Right ventricle myocardium inferior (tissue), 1 donor: Measurements from ENCODE around the gene EPDR1. TPM values are rescaled to one million over a fixed set of nuclear protein-coding genes. Genes with fewer than 3 reads are reported as not detected.
A peak's percentile ranks its signal among the peaks of the same experiment; 100 is the strongest.
"Not testable (repeated sequence)": the region's sequence is repeated elsewhere in the genome, so short reads cannot be mapped to it uniquely, and the experiment has no call there.

Source experiments
- ATAC-seq: fragments of 200-7000 bp; cut with Tn5 transposase; one replicate; pipeline ENCODE4 v1.9.1; 2020; ENCODE audit warnings: mild to moderate bottlenecking, moderate library complexity
- DNase-seq: peaks from one replicate; pipeline ENCODE4 v3.0.0; 2021; ENCODE audit errors: missing footprints
- intact Hi-C: fragments of 100-400 bp; cut with DNase I; formaldehyde crosslinking; loops from one replicate; pipeline ENCODE4 v1.11.0; 2022
- total RNA-seq: library from RNA; stranded (reverse); fragmentation: NEBNext Ultra II Directional; extraction: Animal tissue kit (Norgen Biotek cat#: 25700); gene quantifications from one replicate; pipeline ENCODE4 v1.2.1, GENCODE V29; 2021
- donor health status: DM: no; HTN: yes; CAD: no; lungs with severe emphysema.

The EPDR1 gene
- total RNA-seq, 1 donor from 2014 or later: 55.1 TPM

DNA sequence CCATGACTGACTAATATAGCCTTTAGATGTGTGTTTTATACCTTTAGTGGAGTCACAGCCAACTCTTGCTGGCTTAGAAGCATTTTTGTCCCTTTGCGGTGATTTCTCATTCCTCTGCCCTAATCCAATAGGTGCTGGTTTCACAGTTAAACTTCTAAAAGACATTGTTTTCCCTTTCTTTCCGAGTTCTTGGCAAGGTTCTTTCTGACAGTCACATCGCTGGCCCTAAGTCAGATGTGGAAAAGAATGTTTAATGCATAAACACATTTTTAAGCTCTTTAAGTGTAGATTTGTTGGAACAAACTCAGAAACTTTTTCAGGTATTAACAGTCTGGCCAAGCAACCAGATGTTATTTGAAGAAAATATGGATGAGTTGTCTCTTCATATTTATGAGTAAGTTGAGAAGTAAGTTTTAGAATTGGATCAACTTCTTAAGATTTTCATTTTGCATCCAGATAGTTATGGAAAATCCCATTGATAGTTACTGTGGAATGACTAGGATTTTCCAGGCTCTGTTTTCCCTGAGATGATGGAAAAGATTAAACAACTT is 4.1 kb downstream of the EPDR1 start:
- no peak for ATAC-seq
- intact Hi-C loops: no loop called here
- no peak for DNase-seq

DNA sequence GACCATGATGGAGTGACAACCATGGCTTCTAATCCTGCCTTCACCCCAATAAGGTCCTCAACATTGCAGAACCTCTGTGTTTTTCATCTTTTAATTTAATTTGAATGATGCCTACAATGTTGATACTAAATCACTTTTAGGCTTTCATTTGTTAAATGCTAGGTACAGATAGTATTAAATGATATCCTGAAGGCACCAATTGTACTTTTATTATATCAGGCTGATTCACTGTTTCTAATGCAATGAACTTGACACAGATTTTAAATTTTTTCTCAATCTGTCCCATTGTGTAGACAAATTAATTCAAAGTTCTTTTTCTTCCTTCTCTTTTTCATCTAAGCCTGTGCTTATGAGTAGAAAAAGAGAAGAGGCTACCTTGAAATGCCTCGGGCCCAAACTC is 5.2 kb downstream of the EPDR1 start:
- DNase-seq: no peak
- no peak for ATAC-seq
- intact Hi-C loops: no loop called here

DNA sequence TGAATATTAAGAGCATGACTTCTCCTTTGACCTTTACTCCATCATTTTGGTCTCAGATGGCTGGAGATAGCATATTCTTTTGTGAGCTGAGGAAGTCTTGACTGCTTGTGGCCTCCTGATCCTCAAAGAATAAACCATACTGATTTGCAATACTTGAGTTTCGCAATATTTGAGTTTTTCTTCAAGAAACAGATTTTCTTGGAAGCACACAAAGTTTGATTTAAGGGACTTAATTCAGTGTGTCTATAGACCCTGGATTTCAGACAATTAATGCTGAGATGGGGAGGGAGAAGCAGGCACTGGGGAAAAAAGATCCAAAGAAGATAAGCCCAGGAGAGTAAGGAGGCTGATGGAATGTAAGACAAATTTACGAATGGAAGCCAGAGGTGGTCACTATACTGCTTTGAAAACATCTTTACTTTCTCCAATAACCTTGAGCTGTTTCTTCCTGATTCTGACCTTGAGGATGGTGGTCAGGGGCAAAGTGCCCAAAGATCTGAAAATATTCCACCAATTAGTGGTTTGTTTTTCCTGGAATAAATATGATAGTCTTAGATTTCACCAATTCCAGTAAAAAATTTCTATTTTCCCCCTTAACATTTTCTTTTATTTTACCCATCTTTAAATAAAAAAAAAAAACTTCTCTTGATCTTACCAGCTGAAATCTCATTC is 7.5 kb downstream of the EPDR1 start:
- no peak for DNase-seq
- ATAC-seq: no peak
- intact Hi-C loops: no loop called here

DNA sequence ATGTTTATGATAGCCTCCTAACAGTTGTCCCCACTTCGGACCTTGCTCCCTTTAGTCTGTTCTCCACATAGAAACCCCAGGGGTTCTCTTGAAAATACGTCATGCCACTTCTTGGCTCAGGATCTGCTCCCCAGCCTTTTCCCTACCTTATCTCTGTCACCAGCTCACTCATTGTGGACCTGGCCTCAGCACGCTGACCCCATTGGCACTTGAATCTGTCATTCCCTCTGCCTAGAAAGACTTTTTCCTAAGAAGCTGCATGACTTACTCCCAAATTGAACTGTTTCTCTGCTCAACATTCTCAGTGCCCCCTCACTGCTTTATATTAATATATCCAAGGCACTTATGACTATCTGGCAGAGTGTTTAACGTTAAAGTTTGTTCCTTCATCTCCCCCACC is 8.4 kb downstream of the EPDR1 start:
- no peak for DNase-seq
- intact Hi-C loops: no loop called here
- ATAC-seq: no peak

DNA sequence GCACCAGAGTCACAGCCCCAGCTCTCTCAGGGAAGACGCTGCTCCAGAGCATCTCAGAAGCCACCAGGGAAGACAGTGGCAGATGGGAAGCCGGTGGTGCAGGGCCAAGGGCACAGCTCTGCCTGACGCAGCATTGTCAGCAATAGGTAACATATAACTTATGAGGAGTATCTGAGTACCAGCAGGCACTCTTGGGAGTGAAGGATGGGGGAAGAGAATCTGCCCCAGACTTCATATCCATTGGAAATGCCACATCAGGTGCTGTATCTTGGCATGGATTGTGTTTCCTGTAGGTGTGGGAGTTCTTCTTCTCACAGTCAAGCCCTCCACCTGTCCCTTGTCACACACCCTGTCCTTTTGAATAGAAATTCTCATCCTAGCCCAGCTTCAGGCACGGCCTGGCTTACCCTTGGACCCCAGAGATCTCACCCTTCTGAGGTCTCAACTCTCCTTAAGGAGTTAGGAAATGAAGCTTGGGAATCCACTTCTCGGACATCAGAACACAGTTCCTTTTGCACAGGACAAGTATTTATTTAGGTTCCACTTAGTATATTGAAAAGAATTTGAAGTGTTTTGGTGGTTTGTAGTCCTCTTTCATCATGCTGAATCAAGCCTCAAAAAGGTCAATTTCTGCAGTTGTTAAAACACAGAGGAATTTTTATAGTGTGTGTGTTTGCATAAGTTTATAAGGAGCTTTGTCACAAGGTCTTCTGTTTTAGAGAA is 9.9 kb downstream of the EPDR1 start:
- no peak for ATAC-seq
- intact Hi-C loops: no loop called here

DNA sequence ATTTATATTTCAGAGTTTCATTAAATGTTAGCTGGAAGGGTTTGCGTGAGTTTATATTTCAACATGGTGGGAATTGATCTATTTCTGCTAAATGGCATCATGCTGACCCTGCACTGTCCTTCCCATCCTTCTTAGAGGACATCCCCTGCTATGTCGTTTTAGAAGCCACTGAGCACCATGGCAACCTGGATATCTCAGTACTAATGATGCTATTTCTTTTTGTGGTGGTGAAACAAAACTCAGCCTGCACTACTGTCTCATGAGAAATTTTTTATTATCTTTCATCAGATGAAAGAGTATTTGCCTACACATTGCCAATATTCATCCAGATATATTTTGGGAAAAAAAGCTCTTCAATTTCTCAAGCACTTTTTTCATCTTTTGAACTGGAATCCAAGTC is 12.1 kb downstream of the EPDR1 start:
- intact Hi-C loops: no loop called here
- DNase-seq (no peak), ATAC-seq (no peak)

More for the DNA sequence above, 9.9 kb downstream of the EPDR1 start:
- DNase-seq: no peak

DNA sequence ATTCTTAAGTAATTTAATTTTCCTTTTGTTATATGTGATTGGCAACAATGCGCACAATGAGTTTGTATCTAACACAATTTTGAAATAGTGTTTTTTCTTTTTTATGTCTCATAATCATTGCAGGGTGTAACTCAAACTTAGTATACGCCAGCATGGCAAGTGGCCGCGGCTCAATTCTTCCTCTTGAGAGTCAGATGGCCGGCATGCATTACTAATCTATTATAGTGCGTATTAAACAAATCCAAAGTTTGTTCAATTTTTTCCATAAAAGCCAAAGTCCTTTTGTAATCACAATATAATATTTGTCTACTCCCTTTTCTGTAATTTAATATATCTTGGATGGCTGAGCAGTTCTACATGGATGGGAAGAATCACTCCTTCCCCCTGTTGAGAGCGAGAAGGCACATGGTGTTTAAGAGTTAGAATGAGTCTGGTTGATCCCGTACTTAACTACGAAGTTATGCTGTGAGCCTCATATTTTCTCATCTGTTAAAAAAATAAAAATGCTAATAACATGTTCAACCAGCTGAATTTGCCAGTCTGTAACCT is 12.7 kb downstream of the EPDR1 start:
- DNase-seq: no peak
- intact Hi-C loops: no loop called here
- ATAC-seq: no peak

DNA sequence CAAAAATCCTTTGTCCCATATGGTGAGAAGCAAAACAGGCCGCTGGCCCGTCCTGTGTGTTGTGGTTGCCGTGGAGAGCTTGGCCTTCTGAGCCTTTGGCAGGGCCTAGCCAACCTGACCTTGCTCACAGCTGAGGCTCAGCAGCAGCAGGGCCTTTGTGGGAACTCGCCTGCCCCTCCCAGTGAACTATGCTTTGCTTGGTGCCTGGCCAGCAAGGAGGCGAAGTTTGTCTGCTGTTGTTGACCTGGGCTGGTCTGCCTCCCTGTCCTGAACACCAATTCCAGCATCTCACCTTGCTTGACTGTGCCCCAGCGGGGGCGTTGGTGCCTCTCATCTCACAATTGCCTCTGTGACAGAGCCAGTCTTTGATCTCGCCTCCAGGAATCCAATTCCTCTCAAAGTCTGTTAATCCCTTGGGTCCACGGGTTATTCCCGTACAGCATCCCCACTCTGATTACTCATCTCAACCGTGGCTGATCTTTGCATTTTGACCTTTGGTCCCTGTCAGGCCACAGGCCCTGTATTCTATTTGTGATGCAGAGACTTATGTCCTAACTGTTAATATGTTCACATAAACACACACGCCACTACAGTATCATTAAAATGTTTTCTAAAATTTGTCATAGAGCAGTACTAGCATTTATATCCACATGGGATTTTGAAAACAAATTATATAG is 22.6 kb downstream of the EPDR1 start:
- ATAC-seq: peak; percentile 96
- intact Hi-C loops: loop anchor here (1.0 kb wide), 1 partner anchor 22 kb away; no protein-coding TSS in a partner anchor

DNA sequence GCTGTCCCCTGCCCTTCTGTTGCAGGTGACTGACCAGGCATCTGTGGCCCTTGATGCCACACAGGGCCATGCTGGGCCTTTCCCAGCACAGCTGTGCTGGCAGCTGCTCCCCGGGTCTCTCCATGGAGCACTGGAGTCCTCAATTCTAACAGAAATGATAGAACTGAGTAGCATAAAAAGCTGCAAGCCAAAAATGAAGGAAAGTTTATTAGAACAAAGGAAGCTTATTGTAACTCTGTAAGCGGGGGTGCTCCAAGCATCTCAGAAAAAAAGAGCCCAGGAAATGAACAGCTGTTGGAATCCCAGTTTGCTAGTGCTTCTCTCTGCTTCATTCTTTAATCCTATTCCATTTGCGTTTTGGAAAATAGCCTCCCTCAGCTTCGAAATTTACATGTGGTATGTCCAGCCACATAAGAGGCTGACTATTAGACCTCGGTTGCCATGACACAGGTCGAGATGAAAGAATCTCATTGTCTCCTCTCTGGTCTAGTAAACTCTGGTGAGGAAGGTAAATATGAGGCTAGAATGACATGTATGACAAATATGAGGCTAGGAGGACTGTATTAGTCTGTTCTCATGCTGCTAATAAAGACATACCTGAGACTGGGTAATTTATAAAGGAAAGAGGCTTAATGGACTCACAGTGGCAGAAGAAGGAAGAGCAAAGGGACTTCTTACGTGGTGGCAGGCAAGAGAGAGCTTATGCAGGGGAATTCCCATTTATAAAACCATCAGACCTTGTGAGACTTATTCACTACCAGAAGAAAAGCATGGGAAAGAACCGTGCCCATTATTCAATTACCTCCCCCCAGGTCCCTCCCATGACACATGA is 23.7 kb downstream of the EPDR1 start:
- ATAC-seq (no peak), DNase-seq (peak; percentile 68)
- intact Hi-C loops: loop anchor here (1.0 kb wide), 1 partner anchor 23 kb away; no protein-coding TSS in a partner anchor

More for the DNA sequence above, 22.6 kb downstream of the EPDR1 start:
- DNase-seq: peak; percentile 88

DNA sequence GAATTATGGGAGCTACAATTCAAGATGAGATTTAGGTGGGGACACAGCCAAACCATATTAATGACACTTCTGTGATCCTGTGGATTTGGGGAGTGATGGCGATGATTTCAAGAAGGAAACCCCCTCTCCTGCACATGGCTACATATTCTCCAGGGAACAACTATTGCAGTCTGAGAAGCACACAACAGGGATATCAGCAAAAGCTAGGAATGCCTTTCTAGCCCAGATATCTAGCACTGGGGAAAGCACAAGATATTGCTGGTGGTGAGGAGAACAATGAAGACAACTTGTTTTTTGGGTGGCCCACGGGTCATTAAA is 24.3 kb downstream of the EPDR1 start:
- DNase-seq (no peak), ATAC-seq (no peak)
- intact Hi-C loops: no loop called here

DNA sequence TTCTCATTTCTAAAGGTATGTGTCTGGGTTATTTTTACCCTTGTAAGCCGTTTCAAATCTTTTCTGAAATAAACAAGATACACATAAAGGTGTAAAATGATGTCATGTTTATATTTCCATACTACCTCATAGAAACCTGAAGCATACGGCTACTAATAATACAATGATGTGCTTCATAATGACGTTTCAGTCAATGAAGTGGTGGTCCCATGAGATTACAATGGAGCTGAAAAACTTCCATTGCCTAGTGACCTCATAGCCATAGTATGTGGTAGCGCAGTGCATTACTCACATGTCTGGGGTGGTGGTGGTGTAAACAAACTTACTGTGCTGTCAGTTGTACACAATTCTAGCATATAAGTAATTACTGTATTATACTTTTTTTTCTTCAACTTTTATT is 24.9 kb downstream of the EPDR1 start:
- no peak for DNase-seq
- ATAC-seq: no peak
- intact Hi-C loops: no loop called here

DNA sequence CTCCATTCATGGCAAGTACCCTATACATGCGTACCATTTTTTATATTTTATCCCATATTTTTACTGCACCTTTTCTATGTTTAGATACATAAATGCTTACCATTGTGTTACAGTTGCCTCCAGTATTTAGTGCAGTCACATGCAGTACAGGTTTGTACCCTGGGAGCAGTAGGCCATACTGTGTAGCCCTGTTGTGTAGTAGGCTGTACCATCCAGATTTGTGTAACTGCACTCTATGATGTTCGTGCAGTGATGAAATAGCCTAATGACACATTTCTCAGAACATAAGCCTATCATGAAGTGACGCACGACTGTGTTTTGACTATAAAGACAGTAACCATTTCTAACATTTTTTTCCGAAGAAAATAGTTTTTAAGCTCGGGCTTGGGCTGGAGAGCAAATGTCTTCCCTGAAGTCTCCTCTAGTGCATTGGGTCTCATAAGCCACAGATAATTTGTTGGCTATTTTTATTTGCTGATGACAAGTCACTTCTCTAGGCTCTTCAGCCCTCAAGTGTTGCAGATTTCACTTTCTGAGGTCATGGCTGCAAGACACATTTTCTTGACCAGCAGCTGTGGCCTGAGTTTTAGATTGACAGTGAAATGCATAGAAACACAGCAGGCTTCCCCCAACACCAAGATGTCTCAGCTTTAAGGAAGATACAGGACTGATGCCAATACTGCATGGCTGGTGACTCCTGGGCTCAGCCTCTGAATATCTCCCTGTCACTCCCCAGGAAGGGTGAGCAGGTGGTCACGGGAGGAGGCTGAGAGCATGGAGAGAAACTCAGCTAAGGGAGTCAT is 26.9 kb downstream of the EPDR1 start:
- ATAC-seq (peak; percentile 47), DNase-seq (no peak)
- intact Hi-C loops: no loop called here

DNA sequence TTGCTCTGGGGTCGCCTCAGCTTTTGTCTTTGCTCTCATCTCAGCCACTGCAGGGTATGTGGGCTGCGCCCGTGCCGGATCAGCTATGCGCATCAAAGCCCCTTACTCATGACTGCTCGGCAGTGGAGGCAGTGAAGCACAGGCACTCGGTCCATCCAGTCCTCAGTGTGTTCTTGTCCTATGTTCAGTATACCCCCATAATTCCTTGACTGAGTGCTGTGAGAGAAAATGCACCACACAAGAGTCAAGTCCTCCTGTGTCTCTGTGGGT is 27.4 kb downstream of the EPDR1 start:
- DNase-seq: no peak
- intact Hi-C loops: no loop called here
- ATAC-seq: no peak

DNA sequence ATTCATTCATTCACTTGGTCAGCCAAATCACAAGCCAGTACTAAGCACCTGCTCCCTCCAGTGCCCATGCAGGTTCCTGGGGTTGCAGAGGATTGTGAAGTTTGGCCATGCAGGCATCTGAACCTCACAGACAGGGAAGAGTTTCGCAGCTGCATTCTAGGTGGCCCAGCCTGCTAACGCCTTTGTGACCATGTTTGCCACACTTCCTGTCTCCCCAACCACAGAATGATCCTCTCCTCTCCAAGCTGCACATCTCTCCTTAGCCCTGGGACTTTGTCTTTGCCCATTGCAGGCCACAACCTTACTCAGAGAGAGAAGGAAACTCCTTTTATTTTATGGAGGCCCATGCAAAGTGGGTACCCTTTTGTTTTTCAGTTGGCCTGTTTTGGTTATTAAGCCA is 31.8 kb downstream of the EPDR1 start:
- intact Hi-C loops: no loop called here
- no peak for ATAC-seq
- no peak for DNase-seq

DNA sequence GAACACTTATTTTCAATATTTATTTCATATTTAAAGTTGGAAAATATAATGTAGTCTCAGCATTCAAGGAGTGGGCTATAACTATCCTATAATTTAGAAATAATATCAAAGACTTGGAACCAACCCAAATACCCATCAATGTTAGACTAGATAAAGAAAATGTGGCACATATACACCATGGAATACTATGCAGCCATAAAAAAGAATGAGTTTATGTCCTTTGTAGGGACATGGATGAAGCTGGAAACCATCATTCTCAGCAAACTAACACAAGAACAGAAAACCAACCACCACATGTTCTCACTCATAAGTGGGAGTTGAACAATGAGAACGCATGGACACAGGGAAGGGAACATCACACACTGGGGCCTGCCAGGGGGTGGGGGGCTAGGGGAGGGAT is 33.8 kb downstream of the EPDR1 start:
- intact Hi-C loops, ATAC-seq, DNase-seq: not testable (repeated sequence)

DNA sequence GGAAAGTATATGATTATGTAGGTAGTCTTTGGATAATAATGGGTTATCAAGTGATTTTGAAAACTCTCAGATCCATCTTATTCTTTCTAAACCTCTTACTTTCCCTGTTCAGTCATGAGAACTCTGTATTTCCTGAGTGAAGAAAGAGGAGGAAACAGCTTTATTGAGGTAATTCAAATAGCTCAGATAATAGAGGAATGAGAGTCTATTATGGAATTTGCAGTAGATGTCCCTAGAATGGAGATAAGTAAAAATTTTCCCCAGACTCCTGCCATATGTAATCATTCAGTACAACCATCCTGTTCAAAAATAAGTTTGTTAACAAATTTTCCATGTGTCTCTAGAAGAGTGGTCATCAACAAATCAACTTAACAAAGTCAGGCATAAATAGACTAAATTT is 36.4 kb downstream of the EPDR1 start:
- no peak for DNase-seq
- intact Hi-C loops: no loop called here
- no peak for ATAC-seq

DNA sequence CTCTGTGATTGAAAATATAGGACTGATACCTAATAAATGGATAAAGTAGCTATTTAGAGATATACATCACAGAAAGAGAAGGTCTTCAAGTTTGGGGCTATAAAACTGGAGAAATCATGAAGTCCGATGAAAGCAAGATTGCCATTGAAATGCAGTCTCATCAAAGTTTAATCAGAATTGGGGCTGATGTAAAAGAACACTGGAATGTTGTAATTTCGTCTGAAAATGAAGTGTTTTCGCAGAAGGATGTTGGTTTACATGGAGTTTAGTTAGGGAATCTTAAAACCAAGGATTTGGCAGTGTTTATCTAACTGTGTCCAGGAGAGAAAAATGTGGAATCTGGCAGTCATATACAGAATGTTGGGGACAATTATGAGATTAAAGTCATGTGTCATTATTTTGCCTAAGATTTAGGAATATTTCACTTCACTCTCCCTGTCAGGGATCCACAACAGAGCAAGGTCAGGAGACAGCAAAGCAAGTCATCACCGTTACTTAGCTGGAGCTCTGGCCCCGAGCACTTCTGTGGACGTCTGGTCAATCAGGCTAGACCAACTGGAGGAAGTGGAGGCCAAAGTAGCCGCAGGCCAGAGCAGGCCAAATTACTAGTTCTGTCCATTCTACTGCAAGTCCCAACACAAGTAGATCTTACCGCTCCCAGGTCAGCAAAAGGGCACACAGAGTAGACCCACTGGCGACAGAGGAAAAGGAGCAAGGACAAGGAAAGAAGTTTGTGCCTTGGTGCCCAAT is 37.0 kb downstream of the EPDR1 start:
- DNase-seq (no peak), ATAC-seq (no peak)
- intact Hi-C loops: no loop called here

DNA sequence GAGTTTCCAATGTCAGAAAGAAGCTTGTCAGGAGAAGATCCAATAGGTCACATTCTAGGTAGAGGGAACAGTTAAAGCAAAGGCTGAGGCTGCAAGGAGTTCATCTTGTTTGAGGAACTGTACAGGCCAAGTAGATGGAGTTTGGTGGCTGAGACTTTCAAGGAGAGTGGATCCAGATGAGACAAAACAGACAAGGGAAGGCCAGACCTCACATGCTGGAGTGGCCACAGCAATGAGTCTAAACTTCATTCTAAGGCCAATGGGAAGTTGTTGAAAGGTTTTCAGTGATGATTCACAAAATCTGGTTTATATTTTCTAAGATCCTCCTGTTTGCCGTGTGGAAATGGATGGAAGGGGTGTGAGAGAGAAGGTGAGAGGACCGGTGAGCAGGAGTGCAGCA is 40.0 kb downstream of the EPDR1 start:
- intact Hi-C loops: no loop called here
- ATAC-seq (no peak), DNase-seq (no peak)
